ENCODE data around the gene PRR35.

DNA sequence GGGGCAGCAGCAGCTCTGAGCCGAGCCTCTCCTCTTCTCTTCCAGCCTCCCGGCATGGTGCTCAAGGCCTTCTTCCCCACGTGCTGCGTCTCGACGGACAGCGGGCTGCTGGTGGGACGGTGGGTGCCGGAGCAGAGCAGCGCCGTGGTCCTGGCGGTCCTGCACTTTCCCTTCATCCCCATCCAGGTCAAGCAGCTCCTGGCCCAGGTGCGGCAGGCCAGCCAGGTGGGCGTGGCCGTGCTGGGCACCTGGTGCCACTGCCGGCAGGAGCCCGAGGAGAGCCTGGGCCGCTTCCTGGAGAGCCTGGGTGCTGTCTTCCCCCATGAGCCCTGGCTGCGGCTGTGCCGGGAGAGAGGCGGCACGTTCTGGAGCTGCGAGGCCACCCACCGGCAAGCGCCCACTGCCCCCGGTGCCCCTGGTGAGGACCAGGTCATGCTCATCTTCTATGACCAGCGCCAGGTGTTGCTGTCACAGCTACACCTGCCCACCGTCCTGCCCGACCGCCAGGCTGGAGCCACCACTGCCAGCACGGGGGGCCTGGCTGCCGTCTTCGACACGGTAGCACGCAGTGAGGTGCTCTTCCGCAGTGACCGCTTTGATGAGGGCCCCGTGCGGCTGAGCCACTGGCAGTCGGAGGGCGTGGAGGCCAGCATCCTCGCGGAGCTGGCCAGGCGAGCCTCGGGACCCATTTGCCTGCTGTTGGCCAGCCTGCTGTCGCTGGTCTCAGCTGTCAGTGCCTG is 14.0 kb downstream of the PRR35 start:
- TF ChIP-seq, protein P1, sequence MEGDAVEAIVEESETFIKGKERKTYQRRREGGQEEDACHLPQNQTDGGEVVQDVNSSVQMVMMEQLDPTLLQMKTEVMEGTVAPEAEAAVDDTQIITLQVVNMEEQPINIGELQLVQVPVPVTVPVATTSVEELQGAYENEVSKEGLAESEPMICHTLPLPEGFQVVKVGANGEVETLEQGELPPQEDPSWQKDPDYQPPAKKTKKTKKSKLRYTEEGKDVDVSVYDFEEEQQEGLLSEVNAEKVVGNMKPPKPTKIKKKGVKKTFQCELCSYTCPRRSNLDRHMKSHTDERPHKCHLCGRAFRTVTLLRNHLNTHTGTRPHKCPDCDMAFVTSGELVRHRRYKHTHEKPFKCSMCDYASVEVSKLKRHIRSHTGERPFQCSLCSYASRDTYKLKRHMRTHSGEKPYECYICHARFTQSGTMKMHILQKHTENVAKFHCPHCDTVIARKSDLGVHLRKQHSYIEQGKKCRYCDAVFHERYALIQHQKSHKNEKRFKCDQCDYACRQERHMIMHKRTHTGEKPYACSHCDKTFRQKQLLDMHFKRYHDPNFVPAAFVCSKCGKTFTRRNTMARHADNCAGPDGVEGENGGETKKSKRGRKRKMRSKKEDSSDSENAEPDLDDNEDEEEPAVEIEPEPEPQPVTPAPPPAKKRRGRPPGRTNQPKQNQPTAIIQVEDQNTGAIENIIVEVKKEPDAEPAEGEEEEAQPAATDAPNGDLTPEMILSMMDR (IDR thresholded peaks at IDR 0.05): no peak
- TF ChIP-seq POLR2A (IDR thresholded peaks at IDR 0.05): no peak
